ENCODE measurements around the gene HRH3.
A peak's percentile ranks its signal among the peaks of the same experiment; 100 is the strongest.

Gene HRH3

GRCh38 chr20:62243106-62243505 lies 23.0 kb upstream of the HRH3 start:
- H3K4me3 ChIP-seq (ENCODE audit: low read depth, low read length) = no peak overlapping the region
- TF ChIP-seq, protein P1, sequence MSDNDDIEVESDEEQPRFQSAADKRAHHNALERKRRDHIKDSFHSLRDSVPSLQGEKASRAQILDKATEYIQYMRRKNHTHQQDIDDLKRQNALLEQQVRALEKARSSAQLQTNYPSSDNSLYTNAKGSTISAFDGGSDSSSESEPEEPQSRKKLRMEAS (IDR thresholded peaks at IDR 0.05; ENCODE audit: low read depth, low read length) = no peak
- TF ChIP-seq MYC (IDR thresholded peaks at IDR 0.05; ENCODE audit: low read depth, low read length) = no peak
- TF ChIP-seq, protein P2, sequence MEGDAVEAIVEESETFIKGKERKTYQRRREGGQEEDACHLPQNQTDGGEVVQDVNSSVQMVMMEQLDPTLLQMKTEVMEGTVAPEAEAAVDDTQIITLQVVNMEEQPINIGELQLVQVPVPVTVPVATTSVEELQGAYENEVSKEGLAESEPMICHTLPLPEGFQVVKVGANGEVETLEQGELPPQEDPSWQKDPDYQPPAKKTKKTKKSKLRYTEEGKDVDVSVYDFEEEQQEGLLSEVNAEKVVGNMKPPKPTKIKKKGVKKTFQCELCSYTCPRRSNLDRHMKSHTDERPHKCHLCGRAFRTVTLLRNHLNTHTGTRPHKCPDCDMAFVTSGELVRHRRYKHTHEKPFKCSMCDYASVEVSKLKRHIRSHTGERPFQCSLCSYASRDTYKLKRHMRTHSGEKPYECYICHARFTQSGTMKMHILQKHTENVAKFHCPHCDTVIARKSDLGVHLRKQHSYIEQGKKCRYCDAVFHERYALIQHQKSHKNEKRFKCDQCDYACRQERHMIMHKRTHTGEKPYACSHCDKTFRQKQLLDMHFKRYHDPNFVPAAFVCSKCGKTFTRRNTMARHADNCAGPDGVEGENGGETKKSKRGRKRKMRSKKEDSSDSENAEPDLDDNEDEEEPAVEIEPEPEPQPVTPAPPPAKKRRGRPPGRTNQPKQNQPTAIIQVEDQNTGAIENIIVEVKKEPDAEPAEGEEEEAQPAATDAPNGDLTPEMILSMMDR (IDR thresholded peaks at IDR 0.05; ENCODE audit: low read depth, low read length) = no peak
- TF ChIP-seq POLR2A (IDR thresholded peaks at IDR 0.05; ENCODE audit: extremely low read depth, insufficient read length) = no peak
- no peak for DNase-seq (ENCODE audit: low read depth)

- no peak for DNase-seq (ENCODE audit: low read depth)
- no peak overlapping the region for H3K4me3 ChIP-seq (ENCODE audit: low read depth, low read length)
- TF ChIP-seq, protein P2 (IDR thresholded peaks at IDR 0.05; ENCODE audit: low read depth, low read length) = no peak
- TF ChIP-seq, protein P1 (IDR thresholded peaks at IDR 0.05; ENCODE audit: low read depth, low read length) = no peak
- TF ChIP-seq MYC (IDR thresholded peaks at IDR 0.05; ENCODE audit: low read depth, low read length) (no peak), POLR2A (IDR thresholded peaks at IDR 0.05; ENCODE audit: extremely low read depth, insufficient read length) (no peak)
Observed at GRCh38 chr20:62242176-62242575, 22.1 kb upstream of the HRH3 start.

GRCh38 chr20:62241506-62241905 lies 21.4 kb upstream of the HRH3 start:
- no peak for TF ChIP-seq POLR2A (IDR thresholded peaks at IDR 0.05; ENCODE audit: extremely low read depth, insufficient read length)
- TF ChIP-seq, protein P2 (IDR thresholded peaks at IDR 0.05; ENCODE audit: low read depth, low read length) = no peak
- TF ChIP-seq, protein P1 (IDR thresholded peaks at IDR 0.05; ENCODE audit: low read depth, low read length) = no peak
- no peak for TF ChIP-seq MYC (IDR thresholded peaks at IDR 0.05; ENCODE audit: low read depth, low read length)
- H3K4me3 ChIP-seq (ENCODE audit: low read depth, low read length) = no peak overlapping the region
- no peak for DNase-seq (ENCODE audit: low read depth)

- no peak overlapping the region for H3K4me3 ChIP-seq (ENCODE audit: low read depth, low read length)
- no peak for DNase-seq (ENCODE audit: low read depth)
Observed at GRCh38 chr20:62240020-62240685, 20.1 kb upstream of the HRH3 start.

DNA sequence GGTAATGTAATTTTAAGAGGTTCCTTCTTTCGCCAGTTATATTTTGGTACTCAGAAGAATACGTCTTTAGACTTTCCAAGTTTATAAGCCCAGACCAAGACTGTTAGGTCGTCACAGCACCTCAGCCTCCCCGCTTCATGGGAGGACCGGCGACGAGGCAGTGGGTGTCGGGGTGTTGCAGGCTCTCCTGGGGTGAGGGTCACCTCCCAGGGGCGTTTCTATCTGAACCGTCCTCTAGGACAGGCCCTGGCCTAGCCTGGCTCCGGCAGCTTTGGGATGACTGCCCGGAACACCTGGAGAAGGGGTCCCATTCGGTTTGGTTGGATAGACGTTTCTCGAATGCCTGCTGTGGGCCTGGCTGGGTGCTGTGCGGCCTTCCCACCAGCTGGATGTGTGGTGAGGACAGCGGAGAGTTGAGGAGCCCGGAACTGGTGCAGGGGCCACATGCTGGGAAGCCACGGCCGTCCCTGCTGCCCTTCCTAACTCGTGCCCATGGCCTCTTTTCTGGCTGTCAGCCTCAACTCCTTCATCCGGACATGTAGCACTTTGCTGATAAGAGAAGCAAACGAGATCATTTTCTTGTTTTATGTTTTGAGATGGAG lies 19.3 kb upstream of the HRH3 start:
- DNase-seq (ENCODE audit: low read depth) = no peak
- peak overlapping the region; percentile 74 for H3K4me3 ChIP-seq (ENCODE audit: low read depth, low read length)
- TF ChIP-seq, protein P2 (IDR thresholded peaks at IDR 0.05; ENCODE audit: low read depth, low read length) = no peak
- TF ChIP-seq, protein P1 (IDR thresholded peaks at IDR 0.05; ENCODE audit: low read depth, low read length) = no peak
- TF ChIP-seq POLR2A (IDR thresholded peaks at IDR 0.05; ENCODE audit: extremely low read depth, insufficient read length) (no peak), MYC (IDR thresholded peaks at IDR 0.05; ENCODE audit: low read depth, low read length) (no peak)

More at GRCh38 chr20:62240020-62240685, 20.1 kb upstream of the HRH3 start:
- TF ChIP-seq, protein P1 (IDR thresholded peaks at IDR 0.05; ENCODE audit: low read depth, low read length) = no peak
- TF ChIP-seq, protein P2 (IDR thresholded peaks at IDR 0.05; ENCODE audit: low read depth, low read length) = no peak
- TF ChIP-seq POLR2A (IDR thresholded peaks at IDR 0.05; ENCODE audit: extremely low read depth, insufficient read length) (no peak), MYC (IDR thresholded peaks at IDR 0.05; ENCODE audit: low read depth, low read length) (no peak)
